ENCODE data around the gene RUSC1.

Gene RUSC1

GRCh38 chr1:155295183-155295941 is 25.3 kb upstream of the RUSC1 start:
- no peak for DNase-seq

- no peak for DNase-seq
Observed at GRCh38 chr1:155295942-155296267, 24.8 kb upstream of the RUSC1 start.

- no peak for DNase-seq
Observed at GRCh38 chr1:155296661-155297060, 24.0 kb upstream of the RUSC1 start.

GRCh38 chr1:155297384-155297783 is 23.3 kb upstream of the RUSC1 start:
- no peak for DNase-seq

- DNase-seq, result no peak
Observed at GRCh38 chr1:155300024-155300423, 20.7 kb upstream of the RUSC1 start.

GRCh38 chr1:155300553-155301329 is 20.0 kb upstream of the RUSC1 start:
- no peak for DNase-seq

- no peak for DNase-seq
Observed at GRCh38 chr1:155301342-155301841, 19.3 kb upstream of the RUSC1 start, which contains the start of gene PKLR. Gene PKLR, minus strand, starts transcription at chr1:155301438. Its CDS starts 43 bp downstream, at chr1:155301395.

- no peak for DNase-seq
Observed at GRCh38 chr1:155304558-155305063, 16.1 kb upstream of the RUSC1 start.

GRCh38 chr1:155305881-155306391 is 14.8 kb upstream of the RUSC1 start:
- no peak for DNase-seq

GRCh38 chr1:155307247-155307740 is 13.4 kb upstream of the RUSC1 start:
- no peak for DNase-seq

GRCh38 chr1:155308493-155309422 is 11.9 kb upstream of the RUSC1 start, which contains the start of gene FDPS:
Gene FDPS, plus strand, starts transcription at chr1:155308866. Its CDS starts 924 bp downstream, at chr1:155309790.
- peak; percentile 71 to 100 (median 98) for DNase-seq

- peak in 18 of 51 donors; percentile 6 to 48 (median 21) for DNase-seq
Observed at GRCh38 chr1:155309423-155310021, 11.2 kb upstream of the RUSC1 start.

- DNase-seq, result peak in 14 of 51 donors; percentile 7 to 36 (median 19)
Observed at GRCh38 chr1:155313261-155313660, 7.4 kb upstream of the RUSC1 start.

GRCh38 chr1:155316922-155317321 is 3.8 kb upstream of the RUSC1 start:
- DNase-seq, result no peak

GRCh38 chr1:155318082-155318481 is 2.6 kb upstream of the RUSC1 start:
- no peak for DNase-seq

GRCh38 chr1:155319536-155319935 is 1.2 kb upstream of the RUSC1 start:
- no peak for DNase-seq

- no peak for DNase-seq
Observed at GRCh38 chr1:155320252-155320651, 442 bp upstream of the RUSC1 start.

GRCh38 chr1:155321639-155322503 is 1.2 kb downstream of the RUSC1 start:
- DNase-seq, result peak in 2 of 51 donors; percentile 16 to 38

GRCh38 chr1:155322571-155322952 is 1.9 kb downstream of the RUSC1 start:
- DNase-seq, result peak in 17 of 51 donors; percentile 3 to 74 (median 43)

Measured in hypothalamus (tissue), 51 donors.